Stimulated activated CD4-positive, alpha-beta T cell treated with anti-CD3 and anti-CD28 coated beads, Interleukin-15, amount 100 ng/mL, for 48 hours (primary cell): Measurements from ENCODE around the gene ZCCHC12.

Experiments used
- DNase-seq, 2 donors: peaks; one replicate each; pipeline ENCODE4 v3.0.0-alpha.2; 2020; ENCODE audit warnings: low read depth in 2 of 2

Gene ZCCHC12

GRCh38 chrX:118867251-118867650, 43.6 kb downstream of the ZCCHC12 start:
- no peak for DNase-seq

DNA sequence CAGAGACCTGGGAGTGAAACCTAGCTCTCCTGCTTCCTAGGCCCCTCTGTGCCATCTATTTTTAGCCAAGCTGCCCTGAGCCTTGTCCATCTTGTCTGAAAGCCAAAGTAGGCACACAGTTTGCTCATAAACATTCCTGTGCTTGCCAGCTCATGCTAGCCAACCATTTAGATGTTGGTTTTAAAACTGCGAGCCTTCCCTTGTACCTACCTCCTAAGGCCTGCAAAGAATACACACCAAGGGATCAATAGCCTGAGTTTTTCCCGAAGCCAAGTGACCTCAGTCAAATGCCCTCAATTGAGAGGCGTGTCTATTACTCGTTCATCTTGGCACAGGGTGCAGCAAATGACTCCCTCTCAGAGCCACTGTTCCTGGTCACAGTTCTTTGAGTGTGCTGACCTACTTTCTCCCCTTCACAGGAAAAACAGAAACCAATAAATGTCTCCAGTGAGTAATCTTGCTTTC, 48.5 kb downstream of the ZCCHC12 start:
- DNase-seq: no peak
